Erythroblast (primary cell): Measurements from ENCODE around the gene CHST8.

Experiments
- DNase-seq, 2 experiments: peaks; one replicate each; lab custom pipeline; 2025; lab: John Stamatoyannopoulos, UW
- GATA1 ChIP-seq: IDR thresholded peaks from 2 replicates; pipeline ENCODE4 v1.6.1; 2011; ENCODE audit warnings: low read depth, mild to moderate bottlenecking, control low read depth, low read length, moderate library complexity
- POLR2A ChIP-seq: IDR thresholded peaks from 2 replicates; pipeline ENCODE4 v1.6.1; 2011; ENCODE audit warnings: mild to moderate bottlenecking, low read length

The CHST8 gene

GRCh38 chr19:33627526-33627925 is 5.8 kb downstream of the CHST8 start:
- DNase-seq = no peak
- TF ChIP-seq GATA1 (no peak), POLR2A (no peak)

DNA sequence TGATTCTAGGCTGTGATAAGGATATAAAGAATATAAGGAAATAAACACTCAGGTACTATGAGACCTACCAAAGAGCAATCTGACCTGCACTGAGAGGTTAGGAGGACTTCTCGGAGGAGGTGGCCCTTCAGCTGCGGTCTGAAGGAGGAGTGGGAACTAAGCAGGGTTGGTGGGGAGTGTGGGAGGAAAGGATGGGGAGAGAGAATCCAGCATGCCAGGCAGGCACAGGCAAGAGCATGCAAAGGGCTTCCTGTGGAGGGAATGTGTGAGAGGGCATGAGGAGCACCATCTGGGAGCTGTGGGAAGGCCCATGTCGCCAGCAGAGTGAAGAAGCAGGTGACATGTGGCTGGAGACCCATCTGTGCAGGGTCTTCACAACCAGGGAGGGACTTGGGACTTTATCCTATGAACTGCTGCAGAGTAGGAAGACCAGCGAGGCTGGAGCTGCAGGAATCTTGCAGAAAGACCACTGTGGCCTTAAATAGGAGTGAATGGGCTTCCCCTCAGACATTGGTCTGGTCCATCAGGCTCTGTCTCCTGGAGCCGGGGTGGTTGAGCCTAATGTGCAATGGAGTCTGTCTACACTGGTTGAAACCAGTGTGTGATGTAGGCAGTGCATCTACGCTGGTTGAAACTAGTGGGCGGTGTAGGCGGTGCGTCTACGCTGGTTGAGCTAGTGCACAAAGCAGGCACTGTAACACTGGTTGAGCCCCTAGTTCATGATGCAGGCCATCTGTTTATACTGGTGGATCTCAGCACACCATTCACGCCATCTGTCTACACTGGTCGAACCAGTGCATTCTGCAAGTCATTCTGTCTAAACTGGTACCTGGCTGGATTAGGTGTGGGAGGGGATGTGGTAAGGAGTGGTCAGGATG is 6.4 kb downstream of the CHST8 start:
- no peak for DNase-seq
- TF ChIP-seq POLR2A = no peak
- no peak for TF ChIP-seq GATA1

- no peak for DNase-seq
- no peak for TF ChIP-seq GATA1
- no peak for TF ChIP-seq POLR2A
These were observed 7.4 kb downstream of the CHST8 start for GRCh38 chr19:33628921-33629825.

- no peak for DNase-seq
- TF ChIP-seq POLR2A (no peak), GATA1 (no peak)
These were observed 8.1 kb downstream of the CHST8 start for GRCh38 chr19:33629826-33630375.

GRCh38 chr19:33630880-33631608 is 9.3 kb downstream of the CHST8 start:
- no peak for TF ChIP-seq POLR2A
- no peak for TF ChIP-seq GATA1
- DNase-seq = no peak

GRCh38 chr19:33631609-33631973 is 9.8 kb downstream of the CHST8 start:
- no peak for DNase-seq
- TF ChIP-seq GATA1 = no peak
- no peak for TF ChIP-seq POLR2A

DNA sequence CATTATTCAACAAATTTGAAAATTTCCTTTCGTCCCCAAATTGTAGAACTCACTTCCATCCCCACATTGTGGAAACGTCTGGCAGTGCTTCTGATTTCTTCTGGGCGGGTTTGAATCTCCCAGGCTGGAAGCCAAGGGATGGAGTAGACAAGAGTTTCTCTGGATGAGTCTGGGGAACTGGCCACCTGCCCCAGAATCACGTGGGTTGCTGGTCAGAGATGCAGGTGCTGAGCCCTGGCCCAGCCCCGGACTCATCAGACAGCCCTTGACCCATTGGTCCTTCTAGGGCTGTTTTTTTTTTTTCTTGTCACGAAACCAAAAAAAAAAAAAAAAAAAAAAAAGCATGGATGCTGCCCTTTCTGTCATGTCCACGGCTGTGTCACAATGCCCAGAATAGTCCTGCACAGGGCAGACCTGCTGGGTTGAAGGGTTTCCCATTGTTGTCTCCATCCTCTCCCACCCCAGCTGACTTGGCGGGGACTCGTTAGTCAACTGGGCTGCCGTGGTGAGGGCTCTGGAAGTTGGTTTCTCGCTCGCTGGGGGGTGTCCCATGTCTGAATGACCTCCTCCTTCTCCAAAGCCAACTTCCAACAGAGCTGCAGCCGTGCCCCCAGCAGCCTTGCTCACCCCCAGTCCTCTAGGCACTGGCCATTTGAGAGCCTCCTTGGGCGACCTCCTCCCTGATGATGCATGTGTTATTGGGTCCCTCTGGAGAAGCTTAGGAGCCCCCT is 12.8 kb downstream of the CHST8 start:
- no peak for DNase-seq
- no peak for TF ChIP-seq POLR2A
- TF ChIP-seq GATA1 = no peak

- TF ChIP-seq POLR2A (no peak), GATA1 (no peak)
- DNase-seq = no peak
These were observed 16.6 kb downstream of the CHST8 start for GRCh38 chr19:33638167-33639034.

GRCh38 chr19:33639035-33639681 is 17.4 kb downstream of the CHST8 start:
- TF ChIP-seq POLR2A (no peak), GATA1 (no peak)
- DNase-seq = no peak

DNA sequence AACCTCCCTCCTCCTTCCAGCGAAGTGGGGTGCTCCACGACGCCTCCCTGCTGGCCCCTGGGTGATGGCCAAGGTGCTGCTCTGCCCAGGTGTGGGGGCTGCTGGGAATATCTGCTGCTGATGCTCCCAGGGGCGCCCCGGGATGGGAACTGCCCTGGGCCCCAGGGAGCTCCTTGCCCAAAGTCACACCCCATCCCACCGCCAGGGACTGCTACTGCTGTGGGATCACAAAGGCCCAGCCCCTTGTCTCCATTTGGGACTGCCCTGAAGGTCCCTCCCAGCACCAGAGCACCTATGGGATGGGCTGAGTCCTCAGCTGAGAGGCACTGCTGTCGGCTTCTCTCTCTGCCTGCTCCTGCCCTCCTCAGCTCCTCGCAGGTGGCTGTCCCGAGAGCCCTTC is 19.0 kb downstream of the CHST8 start:
- no peak for DNase-seq
- TF ChIP-seq POLR2A = no peak
- no peak for TF ChIP-seq GATA1

DNA sequence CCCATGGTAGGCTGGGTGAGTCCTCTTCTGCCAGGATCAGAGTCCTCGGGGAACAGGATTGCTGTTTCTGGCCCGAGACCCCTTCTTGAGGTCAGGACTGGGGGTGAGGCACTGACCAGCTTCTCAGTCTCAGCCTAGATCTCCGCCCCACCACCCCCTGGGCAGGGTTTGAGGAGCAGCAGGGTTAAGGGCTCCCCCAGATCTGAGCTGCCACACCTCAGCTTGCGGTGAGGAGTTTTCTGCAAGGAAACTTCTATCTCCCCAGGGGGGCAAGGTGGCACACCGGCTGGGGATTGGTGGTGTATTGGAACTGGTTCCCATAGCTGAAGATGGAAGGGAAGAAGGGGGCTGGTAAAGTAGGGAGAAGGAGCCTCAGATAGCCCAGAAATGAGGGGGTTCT is 19.5 kb downstream of the CHST8 start:
- no peak for DNase-seq
- TF ChIP-seq POLR2A (no peak), GATA1 (no peak)

DNA sequence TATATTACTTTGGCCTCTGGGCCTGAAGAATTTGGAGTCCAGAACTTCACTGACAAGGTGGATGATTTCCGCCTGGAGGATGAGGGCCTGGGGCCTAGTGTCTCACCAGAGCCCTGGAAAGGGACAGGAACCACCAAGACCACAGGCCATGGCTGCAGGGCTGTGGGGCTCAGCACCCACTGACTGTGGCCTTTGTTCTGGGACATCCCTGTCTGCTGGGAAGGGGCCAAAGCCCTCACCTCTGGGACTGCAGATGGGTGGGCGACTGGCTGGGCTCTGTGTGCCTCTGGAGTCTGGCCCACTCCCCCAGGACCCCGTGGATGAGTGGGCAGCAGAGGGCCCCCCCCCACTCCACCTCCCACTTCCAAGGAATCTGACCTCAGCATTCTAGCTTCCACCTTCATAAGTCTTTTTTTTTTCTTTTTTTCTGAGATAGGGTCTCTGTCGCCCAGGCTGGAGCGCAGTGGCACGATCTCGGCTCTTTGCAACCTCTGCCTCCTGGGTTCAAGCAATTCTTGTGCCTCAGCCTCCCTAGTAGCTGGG is 20.3 kb downstream of the CHST8 start:
- TF ChIP-seq POLR2A (no peak), GATA1 (no peak)
- DNase-seq = no peak
